GM21528 (cell line): ENCODE results near the gene NXPH3.
"Not testable (repeated sequence)": the region's sequence is repeated elsewhere in the genome, so short reads cannot be mapped to it uniquely, and the experiment has no call there.

ENCODE experiments used
- ATAC-seq: cut with Tn5 transposase; IDR thresholded peaks from one replicate; pipeline ENCODE4 v1.9.1; 2021; ENCODE audit warnings: mild to moderate bottlenecking, moderate library complexity; ENCODE audit not compliant: unreplicated experiment, low FRiP score

The NXPH3 gene

GRCh38 chr17:49554694-49555494 lies 20.8 kb upstream of the NXPH3 start:
- no peak for ATAC-seq

GRCh38 chr17:49555495-49556222 lies 20.0 kb upstream of the NXPH3 start:
- no peak for ATAC-seq

GRCh38 chr17:49556223-49556943 lies 19.3 kb upstream of the NXPH3 start:
- no peak for ATAC-seq

- no peak for ATAC-seq
Observed at GRCh38 chr17:49557312-49558024, 18.2 kb upstream of the NXPH3 start.

- no peak for ATAC-seq
Observed at GRCh38 chr17:49564638-49565037, 11.0 kb upstream of the NXPH3 start.

GRCh38 chr17:49565948-49566491 lies 9.7 kb upstream of the NXPH3 start:
- no peak for ATAC-seq

GRCh38 chr17:49566668-49567071 lies 9.0 kb upstream of the NXPH3 start:
- ATAC-seq: no peak

- no peak for ATAC-seq
Observed at GRCh38 chr17:49567104-49567521, 8.6 kb upstream of the NXPH3 start.

GRCh38 chr17:49567871-49568694 lies 7.6 kb upstream of the NXPH3 start:
- ATAC-seq: no peak

GRCh38 chr17:49568695-49569047 lies 7.0 kb upstream of the NXPH3 start:
- ATAC-seq: not testable (repeated sequence)

- no peak for ATAC-seq
Observed at GRCh38 chr17:49570540-49571242, 5.0 kb upstream of the NXPH3 start.

- no peak for ATAC-seq
Observed at GRCh38 chr17:49571283-49571682, 4.4 kb upstream of the NXPH3 start.

GRCh38 chr17:49571764-49572163 lies 3.9 kb upstream of the NXPH3 start:
- ATAC-seq: no peak

- no peak for ATAC-seq
Observed at GRCh38 chr17:49572226-49572625, 3.4 kb upstream of the NXPH3 start.

GRCh38 chr17:49572806-49573420 lies 2.8 kb upstream of the NXPH3 start:
- ATAC-seq: no peak

- ATAC-seq: no peak
Observed at GRCh38 chr17:49573510-49574322, 2.0 kb upstream of the NXPH3 start.

- ATAC-seq: no peak
Observed at GRCh38 chr17:49574323-49574781, 1.3 kb upstream of the NXPH3 start.
